GM12878 (cell line): ENCODE measurements around the gene DDAH1. TPM values are rescaled to one million over a fixed set of nuclear protein-coding genes. Genes with fewer than 3 reads are reported as not detected.

Source experiments
- ATAC-seq: fragments of 200-7000 bp; cut with Tn5 transposase; 3 replicates; pipeline ENCODE4 v1.9.1; 2020; ENCODE audit warnings: mild to moderate bottlenecking, moderate library complexity
- BruUV-seq: library from RNA; stranded (reverse); fragments of 400-500 nt; replicated peaks from 2 replicates; lab custom pipeline; 2021; lab: Mats Ljungman, UMichigan
- CTCF ChIA-PET: fragments of 300-600 bp; sonication (Branson Sonifier 250); formaldehyde crosslinking; extraction: SDS; loops from one replicate; lab custom pipeline; 2021; ENCODE audit warnings: inconsistent platforms; lab: Yijun Ruan, JAX
- POLR2A ChIA-PET: fragments of 350-600 bp; formaldehyde crosslinking; extraction: SDS; loops from one replicate; lab custom pipeline; 2021; ENCODE audit warnings: inconsistent platforms; lab: Charles Lee
- RAD21 ChIA-PET: fragments of 300-600 bp; sonication (Branson Sonifier 250); formaldehyde crosslinking; loops from one replicate; lab custom pipeline; 2023; ENCODE audit warnings: antibody characterized with exemption; ENCODE audit not compliant: unreplicated experiment; lab: Charles Lee
- SMC1A ChIA-PET: fragments of 300-600 bp; sonication (Branson Sonifier 250); formaldehyde crosslinking; loops from one replicate; lab custom pipeline; 2023; ENCODE audit not compliant: unreplicated experiment, uncharacterized antibody; lab: Charles Lee
- DNase-seq: peaks from one replicate; pipeline ENCODE4 v3.0.0-alpha.2; 2011; ENCODE audit warnings: low read depth, low spot score
- FAIRE-seq: peaks from 3 replicates; lab custom pipeline; 2011; peaks lifted over from hg19 to GRCh38; lab: Jason Lieb, UNC
- H2AFZ ChIP-seq: 2 replicates; pipeline ENCODE4 v1.6.0; 2011; ENCODE audit warnings: low read depth, low read length, control low read depth; ENCODE audit not compliant: control insufficient read depth
- H3K27ac ChIP-seq: 2 replicates; pipeline ENCODE4 v1.5.1; 2011; ENCODE audit warnings: control low read depth; ENCODE audit not compliant: control insufficient read depth, insufficient read depth
- H3K27me3 ChIP-seq, 2 experiments: replicated peaks in 1 of 2; 2 replicates each; pipeline versions ENCODE4 v1.6.0 to v1.6.1; 2011; ENCODE audit warnings: low read length in 1 of 2; ENCODE audit not compliant: control insufficient read depth in 2 of 2, insufficient read depth in 2 of 2
- H3K36me3 ChIP-seq, 2 experiments: 2 replicates each; pipeline ENCODE4 v1.5.1; 2011; ENCODE audit warnings: low read length in 1 of 2; ENCODE audit not compliant: control insufficient read depth in 2 of 2, insufficient read depth in 2 of 2
- H3K4me1 ChIP-seq: 2 replicates; pipeline ENCODE4 v1.6.1; 2011; ENCODE audit warnings: mild to moderate bottlenecking, low read length, moderate library complexity, mixed read lengths; ENCODE audit not compliant: control insufficient read depth, insufficient read depth
- H3K4me2 ChIP-seq: 2 replicates; pipeline ENCODE4 v1.6.0; 2011; ENCODE audit warnings: control low read depth; ENCODE audit not compliant: control insufficient read depth, insufficient read depth
- H3K4me3 ChIP-seq: fragments of 200-600 bp; sonication (generic); 2 replicates; pipeline ENCODE4 v1.5.1; 2016
- H3K79me2 ChIP-seq: 2 replicates; pipeline ENCODE4 v1.6.0; 2011; ENCODE audit warnings: low read length; ENCODE audit not compliant: control insufficient read depth, insufficient read depth
- H3K9ac ChIP-seq: 2 replicates; pipeline ENCODE4 v1.8.0; 2011; ENCODE audit warnings: low read length, control low read depth, mixed read lengths; ENCODE audit not compliant: control insufficient read depth, insufficient read depth
- H3K9me3 ChIP-seq: replicated peaks from 3 replicates; pipeline ENCODE4 v1.5.1; 2011; ENCODE audit warnings: mild to moderate bottlenecking, low read length; ENCODE audit not compliant: control insufficient read depth, insufficient read depth
- H4K20me1 ChIP-seq: 2 replicates; pipeline ENCODE4 v1.6.0; 2011; ENCODE audit not compliant: control insufficient read depth, insufficient read depth
- CBX5 ChIP-seq: sonication (generic); IDR thresholded peaks from 2 replicates; pipeline ENCODE4 v1.6.1; 2016; ENCODE audit warnings: low read depth, moderate library complexity, mild to moderate bottlenecking, inconsistent platforms
- FOXM1 ChIP-seq: IDR thresholded peaks from 2 replicates; pipeline ENCODE4 v1.6.1; 2012; ENCODE audit warnings: low read depth, mild to moderate bottlenecking, inconsistent platforms, low read length, moderate library complexity
- MXI1 ChIP-seq: fragments of 150-350 bp; IDR thresholded peaks from 2 replicates; pipeline ENCODE4 v1.6.1; 2011; ENCODE audit warnings: low read depth, mild to moderate bottlenecking, inconsistent platforms, low read length, improper control_type of control experiment
- PAX5 ChIP-seq: IDR thresholded peaks from 2 replicates; pipeline ENCODE4 v1.6.1; 2011; ENCODE audit warnings: low read depth, low read length, borderline replicate concordance
- SUZ12 ChIP-seq: fragments of 200-600 bp; sonication (generic); IDR thresholded peaks from one replicate; pipeline ENCODE4 v1.6.1; 2018; ENCODE audit warnings: antibody characterized with exemption, mild to moderate bottlenecking; ENCODE audit not compliant: unreplicated experiment
- WGBS: methylation state at CpG from one replicate; pipeline ENCODE4 v1.1.6; 2016; ENCODE audit warnings: low lambda C conversion rate; ENCODE audit not compliant: insufficient replicate concordance, insufficient coverage; ENCODE audit errors: missing lambda C conversion rate; 5-methylcytosine and 5-hydroxymethylcytosine counted together
- in situ Hi-C: fragments of 300-500 bp; cut with MboI; formaldehyde crosslinking; loops from 9 replicates; pipeline ENCODE4 v1.14.3; 2018; ENCODE audit warnings: mixed read lengths
- intact Hi-C: fragments of 100-400 bp; cut with micrococcal nuclease; formaldehyde crosslinking; loops from one replicate; pipeline ENCODE4 v1.14.2; 2022; ENCODE audit not compliant: unreplicated experiment
- polyA plus RNA-seq, 11 experiments: library from polyadenylated mRNA; depleted of rRNA in 4 of 11; unstranded in 6 of 11; stranded (reverse) in 5 of 11; fragments of >200 nt; fragmentation: Nextera tagmentation in 4 of 11; fragmentation: Illumina TruSeq in 1 of 11; extraction: Ambion mirVana in 4 of 11; extraction: Trizol in 1 of 11; gene quantifications; 1 replicate in 1 of 11; 2 replicates in 10 of 11; pipeline versions ENCODE4 v1.2.1 to v1.2.3, GENCODE V29; 2011 to 2016; ENCODE audit warnings: inconsistent platforms in 2 of 11, missing spikeins in 2 of 11, low read depth in 1 of 11
- total RNA-seq, 4 experiments: library from RNA; depleted of rRNA in 3 of 4; stranded (reverse); fragments of >200 nt in 3 of 4; fragmentation: Illumina TruSeq in 1 of 4; extraction: Trizol in 1 of 4; gene quantifications; 2 replicates each; pipeline versions ENCODE4 v1.2.1 to v1.2.3, GENCODE V29; 2013 to 2021
- TF ChIP-seq, protein P1 (sequence below): IDR thresholded peaks from 2 replicates; pipeline ENCODE4 v1.6.1; 2012; ENCODE audit warnings: low read depth, low read length, improper control_type of control experiment
- TF ChIP-seq, protein P2 (sequence below): IDR thresholded peaks from 2 replicates; pipeline ENCODE4 v1.6.1; 2012; ENCODE audit warnings: improper control_type of control experiment, low read depth, low read length; ENCODE audit not compliant: insufficient replicate concordance
- TF ChIP-seq, protein P3 (sequence below): fragments of 450-650 bp; IDR thresholded peaks from 2 replicates; pipeline ENCODE4 v1.6.1; 2017; ENCODE audit warnings: borderline replicate concordance
- TF ChIP-seq, protein P4 (sequence below): fragments of 450-650 bp; IDR thresholded peaks from 2 replicates; pipeline ENCODE4 v1.6.1; 2017; ENCODE audit warnings: antibody characterized with exemption, mild to moderate bottlenecking, moderate library complexity

DDAH1 gene
- total and polyA plus RNA-seq, 10 of the 15 experiments (the other 5 are each of a cell fraction or from before 2014, with no cell fraction given): 0.07 to 0.88 (median 0.27) TPM; not detected in 6

DNA sequence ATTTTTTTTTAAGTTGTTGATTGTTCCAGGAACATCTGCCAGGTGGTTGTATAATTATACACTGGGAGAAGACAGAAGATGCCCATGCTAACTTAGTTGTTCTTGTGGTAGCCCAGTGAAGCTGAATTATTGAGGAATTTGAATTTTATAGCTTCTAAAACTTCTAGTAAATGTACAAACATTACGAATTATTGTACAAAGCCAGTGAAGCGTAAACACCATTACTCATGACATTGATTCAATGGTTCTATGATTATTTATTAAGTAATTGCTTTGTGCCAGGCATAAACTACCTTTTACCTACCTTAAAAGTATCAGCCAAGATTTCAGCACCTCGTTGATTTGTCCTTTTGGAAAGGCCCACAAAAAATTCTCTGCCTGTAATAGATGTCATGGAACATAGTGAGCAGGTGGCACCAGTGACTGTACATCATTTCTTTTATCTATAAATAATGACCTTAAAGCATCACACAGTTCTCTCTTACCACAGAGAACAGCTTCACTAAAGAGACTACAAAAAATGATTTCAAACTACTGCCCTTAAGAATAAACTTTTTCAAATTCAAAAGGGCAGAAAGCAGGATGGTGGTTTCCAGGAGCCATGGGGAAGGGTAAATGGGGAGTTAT lies 113.6 kb downstream of the DDAH1 start:
- Histone ChIP-seq H2AFZ (no peak overlapping the region), H4K20me1 (no peaks in the 10 kb centered on the region), H3K27me3 (no peaks in the 10 kb centered on the region), H3K9ac (no peak overlapping the region), H3K4me2 (no peak overlapping the region), H3K4me1 (no peaks in the 10 kb centered on the region), H3K9me3 (no peaks in the 10 kb centered on the region), H3K27ac (no peak overlapping the region), H3K4me3 (no peak overlapping the region), H3K79me2 (no peaks in the 10 kb centered on the region), H3K36me3 (no peaks in the 10 kb centered on the region)
- POLR2A ChIA-PET: no interaction called here
- BruUV-seq: no TSS peak
- ATAC-seq (no peak), DNase-seq (no peak), FAIRE-seq (no peak)
- WGBS: 15% methylated on average over 3 of the region's 3 CpGs
- in situ Hi-C loops: no loop called here
- no peak for TF ChIP-seq PAX5
- TF ChIP-seq, protein P1, sequence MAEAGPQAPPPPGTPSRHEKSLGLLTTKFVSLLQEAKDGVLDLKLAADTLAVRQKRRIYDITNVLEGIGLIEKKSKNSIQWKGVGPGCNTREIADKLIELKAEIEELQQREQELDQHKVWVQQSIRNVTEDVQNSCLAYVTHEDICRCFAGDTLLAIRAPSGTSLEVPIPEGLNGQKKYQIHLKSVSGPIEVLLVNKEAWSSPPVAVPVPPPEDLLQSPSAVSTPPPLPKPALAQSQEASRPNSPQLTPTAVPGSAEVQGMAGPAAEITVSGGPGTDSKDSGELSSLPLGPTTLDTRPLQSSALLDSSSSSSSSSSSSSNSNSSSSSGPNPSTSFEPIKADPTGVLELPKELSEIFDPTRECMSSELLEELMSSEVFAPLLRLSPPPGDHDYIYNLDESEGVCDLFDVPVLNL: no peak
- no peak for TF ChIP-seq SUZ12
- TF ChIP-seq CBX5: no peak
- TF ChIP-seq MXI1: no peak
- TF ChIP-seq, protein P2, sequence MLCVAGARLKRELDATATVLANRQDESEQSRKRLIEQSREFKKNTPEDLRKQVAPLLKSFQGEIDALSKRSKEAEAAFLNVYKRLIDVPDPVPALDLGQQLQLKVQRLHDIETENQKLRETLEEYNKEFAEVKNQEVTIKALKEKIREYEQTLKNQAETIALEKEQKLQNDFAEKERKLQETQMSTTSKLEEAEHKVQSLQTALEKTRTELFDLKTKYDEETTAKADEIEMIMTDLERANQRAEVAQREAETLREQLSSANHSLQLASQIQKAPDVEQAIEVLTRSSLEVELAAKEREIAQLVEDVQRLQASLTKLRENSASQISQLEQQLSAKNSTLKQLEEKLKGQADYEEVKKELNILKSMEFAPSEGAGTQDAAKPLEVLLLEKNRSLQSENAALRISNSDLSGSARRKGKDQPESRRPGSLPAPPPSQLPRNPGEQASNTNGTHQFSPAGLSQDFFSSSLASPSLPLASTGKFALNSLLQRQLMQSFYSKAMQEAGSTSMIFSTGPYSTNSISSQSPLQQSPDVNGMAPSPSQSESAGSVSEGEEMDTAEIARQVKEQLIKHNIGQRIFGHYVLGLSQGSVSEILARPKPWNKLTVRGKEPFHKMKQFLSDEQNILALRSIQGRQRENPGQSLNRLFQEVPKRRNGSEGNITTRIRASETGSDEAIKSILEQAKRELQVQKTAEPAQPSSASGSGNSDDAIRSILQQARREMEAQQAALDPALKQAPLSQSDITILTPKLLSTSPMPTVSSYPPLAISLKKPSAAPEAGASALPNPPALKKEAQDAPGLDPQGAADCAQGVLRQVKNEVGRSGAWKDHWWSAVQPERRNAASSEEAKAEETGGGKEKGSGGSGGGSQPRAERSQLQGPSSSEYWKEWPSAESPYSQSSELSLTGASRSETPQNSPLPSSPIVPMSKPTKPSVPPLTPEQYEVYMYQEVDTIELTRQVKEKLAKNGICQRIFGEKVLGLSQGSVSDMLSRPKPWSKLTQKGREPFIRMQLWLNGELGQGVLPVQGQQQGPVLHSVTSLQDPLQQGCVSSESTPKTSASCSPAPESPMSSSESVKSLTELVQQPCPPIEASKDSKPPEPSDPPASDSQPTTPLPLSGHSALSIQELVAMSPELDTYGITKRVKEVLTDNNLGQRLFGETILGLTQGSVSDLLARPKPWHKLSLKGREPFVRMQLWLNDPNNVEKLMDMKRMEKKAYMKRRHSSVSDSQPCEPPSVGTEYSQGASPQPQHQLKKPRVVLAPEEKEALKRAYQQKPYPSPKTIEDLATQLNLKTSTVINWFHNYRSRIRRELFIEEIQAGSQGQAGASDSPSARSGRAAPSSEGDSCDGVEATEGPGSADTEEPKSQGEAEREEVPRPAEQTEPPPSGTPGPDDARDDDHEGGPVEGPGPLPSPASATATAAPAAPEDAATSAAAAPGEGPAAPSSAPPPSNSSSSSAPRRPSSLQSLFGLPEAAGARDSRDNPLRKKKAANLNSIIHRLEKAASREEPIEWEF: no peak
- TF ChIP-seq, protein P3, sequence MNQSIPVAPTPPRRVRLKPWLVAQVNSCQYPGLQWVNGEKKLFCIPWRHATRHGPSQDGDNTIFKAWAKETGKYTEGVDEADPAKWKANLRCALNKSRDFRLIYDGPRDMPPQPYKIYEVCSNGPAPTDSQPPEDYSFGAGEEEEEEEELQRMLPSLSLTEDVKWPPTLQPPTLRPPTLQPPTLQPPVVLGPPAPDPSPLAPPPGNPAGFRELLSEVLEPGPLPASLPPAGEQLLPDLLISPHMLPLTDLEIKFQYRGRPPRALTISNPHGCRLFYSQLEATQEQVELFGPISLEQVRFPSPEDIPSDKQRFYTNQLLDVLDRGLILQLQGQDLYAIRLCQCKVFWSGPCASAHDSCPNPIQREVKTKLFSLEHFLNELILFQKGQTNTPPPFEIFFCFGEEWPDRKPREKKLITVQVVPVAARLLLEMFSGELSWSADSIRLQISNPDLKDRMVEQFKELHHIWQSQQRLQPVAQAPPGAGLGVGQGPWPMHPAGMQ: no peak
- TF ChIP-seq, protein P4, sequence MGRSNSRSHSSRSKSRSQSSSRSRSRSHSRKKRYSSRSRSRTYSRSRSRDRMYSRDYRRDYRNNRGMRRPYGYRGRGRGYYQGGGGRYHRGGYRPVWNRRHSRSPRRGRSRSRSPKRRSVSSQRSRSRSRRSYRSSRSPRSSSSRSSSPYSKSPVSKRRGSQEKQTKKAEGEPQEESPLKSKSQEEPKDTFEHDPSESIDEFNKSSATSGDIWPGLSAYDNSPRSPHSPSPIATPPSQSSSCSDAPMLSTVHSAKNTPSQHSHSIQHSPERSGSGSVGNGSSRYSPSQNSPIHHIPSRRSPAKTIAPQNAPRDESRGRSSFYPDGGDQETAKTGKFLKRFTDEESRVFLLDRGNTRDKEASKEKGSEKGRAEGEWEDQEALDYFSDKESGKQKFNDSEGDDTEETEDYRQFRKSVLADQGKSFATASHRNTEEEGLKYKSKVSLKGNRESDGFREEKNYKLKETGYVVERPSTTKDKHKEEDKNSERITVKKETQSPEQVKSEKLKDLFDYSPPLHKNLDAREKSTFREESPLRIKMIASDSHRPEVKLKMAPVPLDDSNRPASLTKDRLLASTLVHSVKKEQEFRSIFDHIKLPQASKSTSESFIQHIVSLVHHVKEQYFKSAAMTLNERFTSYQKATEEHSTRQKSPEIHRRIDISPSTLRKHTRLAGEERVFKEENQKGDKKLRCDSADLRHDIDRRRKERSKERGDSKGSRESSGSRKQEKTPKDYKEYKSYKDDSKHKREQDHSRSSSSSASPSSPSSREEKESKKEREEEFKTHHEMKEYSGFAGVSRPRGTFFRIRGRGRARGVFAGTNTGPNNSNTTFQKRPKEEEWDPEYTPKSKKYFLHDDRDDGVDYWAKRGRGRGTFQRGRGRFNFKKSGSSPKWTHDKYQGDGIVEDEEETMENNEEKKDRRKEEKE: no peak
- TF ChIP-seq FOXM1: no peak
- SMC1A ChIA-PET: no interaction called here
- RAD21 ChIA-PET: no interaction called here
- CTCF ChIA-PET: no interaction called here
- intact Hi-C loops: no loop called here
